ENCODE results near the gene DPH6.

DNA sequence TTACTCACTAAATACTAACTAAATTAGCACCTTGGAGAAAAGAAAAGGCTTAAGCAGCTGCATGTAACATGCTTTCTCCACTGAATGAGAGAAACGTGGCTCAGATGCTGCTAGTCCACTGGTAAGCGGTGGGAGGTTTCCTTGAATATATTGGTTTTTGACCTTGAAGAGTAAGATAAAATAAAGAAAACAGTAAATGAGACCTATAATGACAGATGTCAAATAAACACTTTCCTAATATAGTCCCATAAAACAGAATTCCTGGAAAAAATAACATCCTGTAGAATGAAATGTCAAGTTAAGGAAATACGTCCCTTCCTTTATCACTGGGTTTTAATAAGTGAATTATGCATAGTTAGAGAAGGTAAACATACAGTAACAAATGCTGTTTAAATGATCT is 215.0 kb downstream of the DPH6 start:
- no peak for TF ChIP-seq POLR2A (IDR thresholded peaks at IDR 0.05)
- TF ChIP-seq, protein P1, sequence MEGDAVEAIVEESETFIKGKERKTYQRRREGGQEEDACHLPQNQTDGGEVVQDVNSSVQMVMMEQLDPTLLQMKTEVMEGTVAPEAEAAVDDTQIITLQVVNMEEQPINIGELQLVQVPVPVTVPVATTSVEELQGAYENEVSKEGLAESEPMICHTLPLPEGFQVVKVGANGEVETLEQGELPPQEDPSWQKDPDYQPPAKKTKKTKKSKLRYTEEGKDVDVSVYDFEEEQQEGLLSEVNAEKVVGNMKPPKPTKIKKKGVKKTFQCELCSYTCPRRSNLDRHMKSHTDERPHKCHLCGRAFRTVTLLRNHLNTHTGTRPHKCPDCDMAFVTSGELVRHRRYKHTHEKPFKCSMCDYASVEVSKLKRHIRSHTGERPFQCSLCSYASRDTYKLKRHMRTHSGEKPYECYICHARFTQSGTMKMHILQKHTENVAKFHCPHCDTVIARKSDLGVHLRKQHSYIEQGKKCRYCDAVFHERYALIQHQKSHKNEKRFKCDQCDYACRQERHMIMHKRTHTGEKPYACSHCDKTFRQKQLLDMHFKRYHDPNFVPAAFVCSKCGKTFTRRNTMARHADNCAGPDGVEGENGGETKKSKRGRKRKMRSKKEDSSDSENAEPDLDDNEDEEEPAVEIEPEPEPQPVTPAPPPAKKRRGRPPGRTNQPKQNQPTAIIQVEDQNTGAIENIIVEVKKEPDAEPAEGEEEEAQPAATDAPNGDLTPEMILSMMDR (IDR thresholded peaks at IDR 0.05) = no peak
- no peak for TF ChIP-seq POLR2AphosphoS5 (IDR thresholded peaks at IDR 0.05)
- TF ChIP-seq EP300 (IDR thresholded peaks at IDR 0.05) = no peak
